HepG2 (cell line): ENCODE measurements around the gene ZFPL1. TPM values are rescaled to one million over a fixed set of nuclear protein-coding genes. Genes with fewer than 3 reads are reported as not detected.

Experiments used
- ARID2 ChIP-seq: sonication (generic); formaldehyde crosslinking; IDR thresholded peaks from 2 replicates; pipeline ENCODE4 v1.8.1; 2022; ENCODE audit warnings: mild to moderate bottlenecking, missing genetic modification reagents, borderline replicate concordance
- CCAR2 ChIP-seq: fragments of 200-400 bp; formaldehyde crosslinking; optimal IDR thresholded peaks from 2 replicates; pipeline ENCODE3; 2018; ENCODE audit warnings: low read depth, mild to moderate bottlenecking, low read length, moderate library complexity
- CREB1 ChIP-seq, 2 experiments: fragments of 450-650 bp in 1 of 2; IDR thresholded peaks; 2 replicates each; pipeline ENCODE4 v1.6.1; 2016 to 2017; ENCODE audit warnings: control low read depth in 1 of 2, mild to moderate bottlenecking in 1 of 2, missing compliant biosample characterization in 1 of 2, missing genetic modification characterization in 1 of 2
- CTCF ChIP-seq: sonication (generic); formaldehyde crosslinking; IDR thresholded peaks from 2 replicates; pipeline ENCODE4 v1.5.0; 2020; ENCODE audit warnings: mild to moderate bottlenecking, missing genetic modification reagents, moderate library complexity
- HNRNPL ChIP-seq: fragments of 200-400 bp; formaldehyde crosslinking; IDR thresholded peaks from 2 replicates; pipeline ENCODE4 v1.6.1; 2017; ENCODE audit warnings: mild to moderate bottlenecking, low read depth, low read length
- TBL1XR1 ChIP-seq: fragments of 150-350 bp; IDR thresholded peaks from 2 replicates; pipeline ENCODE4 v1.6.1; 2014; ENCODE audit warnings: borderline replicate concordance, low read length; ENCODE audit not compliant: partially characterized antibody
- THAP11 ChIP-seq: IDR thresholded peaks from 2 replicates; pipeline ENCODE4 v1.6.1; 2016; ENCODE audit warnings: missing biosample characterization, missing genetic modification reagents
- ZBTB8A ChIP-seq: sonication (generic); formaldehyde crosslinking; IDR thresholded peaks from 2 replicates; pipeline ENCODE4 v1.4.0; 2020; ENCODE audit warnings: mild to moderate bottlenecking, low read depth, missing genetic modification reagents, borderline replicate concordance
- ZFP37 ChIP-seq: sonication (generic); formaldehyde crosslinking; IDR thresholded peaks from 2 replicates; pipeline ENCODE4 v1.4.0; 2020; ENCODE audit warnings: missing genetic modification reagents, borderline replicate concordance
- ZHX1 ChIP-seq: sonication (generic); formaldehyde crosslinking; IDR thresholded peaks from 2 replicates; pipeline ENCODE4 v1.8.1; 2022; ENCODE audit warnings: low read depth, mild to moderate bottlenecking, missing genetic modification reagents
- ZNF12 ChIP-seq: sonication (generic); formaldehyde crosslinking; IDR thresholded peaks from 2 replicates; pipeline ENCODE4 v1.5.0; 2020; ENCODE audit warnings: missing genetic modification reagents
- ZNF274 ChIP-seq: sonication (generic); formaldehyde crosslinking; IDR thresholded peaks from 2 replicates; pipeline ENCODE4 v1.5.1; 2020; ENCODE audit warnings: mild to moderate bottlenecking, missing genetic modification reagents
- ZNF343 ChIP-seq: sonication (generic); formaldehyde crosslinking; IDR thresholded peaks from 2 replicates; pipeline ENCODE4 v1.4.0; 2020; ENCODE audit warnings: mild to moderate bottlenecking, missing genetic modification reagents
- ZNF496 ChIP-seq: sonication (generic); formaldehyde crosslinking; IDR thresholded peaks from 2 replicates; pipeline ENCODE4 v1.8.1; 2023; ENCODE audit warnings: mild to moderate bottlenecking, moderate library complexity, missing genetic modification reagents; ENCODE audit not compliant: insufficient replicate concordance
- ZNF768 ChIP-seq: sonication (generic); formaldehyde crosslinking; IDR thresholded peaks from 2 replicates; pipeline ENCODE4 v1.4.0; 2020; ENCODE audit warnings: missing genetic modification reagents
- polyA plus RNA-seq, 8 experiments: library from polyadenylated mRNA; depleted of rRNA in 3 of 8; stranded (reverse) in 7 of 8; unstranded in 1 of 8; fragments of >200 nt; fragmentation: Illumina TruSeq in 4 of 8; extraction: Trizol in 4 of 8; gene quantifications; 2 replicates each; pipeline versions ENCODE4 v1.2.1 to v1.2.3, GENCODE V29; 2011 to 2016; ENCODE audit warnings: low read depth in 4 of 8, missing spikeins in 1 of 8, mixed read lengths in 1 of 8; ENCODE audit not compliant: insufficient read depth in 1 of 8
- total RNA-seq, 5 experiments: library from RNA; depleted of rRNA; stranded (reverse); fragments of >200 nt; fragmentation: Illumina TruSeq; extraction: Trizol; gene quantifications; 2 replicates each; pipeline ENCODE4 v1.2.3, GENCODE V29; 2016; ENCODE audit warnings: low read depth in 1 of 5
- TF ChIP-seq, protein P1 (sequence below): IDR thresholded peaks from 2 replicates; pipeline ENCODE4 v1.6.1; 2016
- TF ChIP-seq, protein P2 (sequence below): sonication (generic); formaldehyde crosslinking; IDR thresholded peaks from 2 replicates; pipeline ENCODE4 v1.4.0; 2020; ENCODE audit warnings: missing genetic modification reagents
- TF ChIP-seq, protein P3 (sequence below): sonication (generic); formaldehyde crosslinking; IDR thresholded peaks from 2 replicates; pipeline ENCODE4 v1.4.0; 2020; ENCODE audit warnings: missing genetic modification reagents

Gene ZFPL1
- total and polyA plus RNA-seq, 2 of the 13 experiments (the other 11 are each of a cell fraction or from before 2014, with no cell fraction given) = 32.2 to 56.0 TPM

- TF ChIP-seq THAP11 (CRISPR knock-in tag) (peak; percentile 93), ARID2 (CRISPR knock-in tag) (no peak), CTCF (CRISPR knock-in tag) (peak; percentile 38), ZNF496 (no peak), ZNF768 (CRISPR knock-in tag) (peak; percentile 53; the same call in 1 of the 2 replicates), ZNF274 (CRISPR knock-in tag) (0 out of 2 replicates have a peak, but pooled peaks have one; percentile 21), ZHX1 (CRISPR knock-in tag) (peak; percentile 98), HNRNPL (0 out of 2 replicates have a peak, but pooled peaks have one; percentile 65), TBL1XR1 (peak; percentile 9), ZNF343 (CRISPR knock-in tag) (peak; percentile 80; the same call in 1 of the 2 replicates), CCAR2 (no peak), ZNF12 (CRISPR knock-in tag) (0 out of 2 replicates have a peak, but pooled peaks have one; percentile 23), ZFP37 (peak; percentile 8; the same call in 1 of the 2 replicates), CREB1 (IDR thresholded peaks at IDR 0.05) (peak; percentile 98), CREB1 (CRISPR knock-in tag; IDR thresholded peaks at IDR 0.05) (peak; percentile 98), ZBTB8A (CRISPR knock-in tag) (no peak)
- TF ChIP-seq, protein P1, sequence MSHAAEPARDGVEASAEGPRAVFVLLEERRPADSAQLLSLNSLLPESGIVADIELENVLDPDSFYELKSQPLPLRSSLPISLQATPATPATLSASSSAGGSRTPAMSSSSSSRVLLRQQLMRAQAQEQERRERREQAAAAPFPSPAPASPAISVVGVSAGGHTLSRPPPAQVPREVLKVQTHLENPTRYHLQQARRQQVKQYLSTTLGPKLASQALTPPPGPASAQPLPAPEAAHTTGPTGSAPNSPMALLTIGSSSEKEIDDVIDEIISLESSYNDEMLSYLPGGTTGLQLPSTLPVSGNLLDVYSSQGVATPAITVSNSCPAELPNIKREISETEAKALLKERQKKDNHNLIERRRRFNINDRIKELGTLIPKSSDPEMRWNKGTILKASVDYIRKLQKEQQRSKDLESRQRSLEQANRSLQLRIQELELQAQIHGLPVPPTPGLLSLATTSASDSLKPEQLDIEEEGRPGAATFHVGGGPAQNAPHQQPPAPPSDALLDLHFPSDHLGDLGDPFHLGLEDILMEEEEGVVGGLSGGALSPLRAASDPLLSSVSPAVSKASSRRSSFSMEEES (CRISPR knock-in tag) = peak; percentile 35; the same call in 1 of the 2 replicates
- TF ChIP-seq, protein P2, sequence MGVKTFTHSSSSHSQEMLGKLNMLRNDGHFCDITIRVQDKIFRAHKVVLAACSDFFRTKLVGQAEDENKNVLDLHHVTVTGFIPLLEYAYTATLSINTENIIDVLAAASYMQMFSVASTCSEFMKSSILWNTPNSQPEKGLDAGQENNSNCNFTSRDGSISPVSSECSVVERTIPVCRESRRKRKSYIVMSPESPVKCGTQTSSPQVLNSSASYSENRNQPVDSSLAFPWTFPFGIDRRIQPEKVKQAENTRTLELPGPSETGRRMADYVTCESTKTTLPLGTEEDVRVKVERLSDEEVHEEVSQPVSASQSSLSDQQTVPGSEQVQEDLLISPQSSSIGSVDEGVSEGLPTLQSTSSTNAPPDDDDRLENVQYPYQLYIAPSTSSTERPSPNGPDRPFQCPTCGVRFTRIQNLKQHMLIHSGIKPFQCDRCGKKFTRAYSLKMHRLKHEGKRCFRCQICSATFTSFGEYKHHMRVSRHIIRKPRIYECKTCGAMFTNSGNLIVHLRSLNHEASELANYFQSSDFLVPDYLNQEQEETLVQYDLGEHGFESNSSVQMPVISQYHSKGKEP = 0 out of 2 replicates have a peak, but pooled peaks have one; percentile 45
- TF ChIP-seq, protein P3, sequence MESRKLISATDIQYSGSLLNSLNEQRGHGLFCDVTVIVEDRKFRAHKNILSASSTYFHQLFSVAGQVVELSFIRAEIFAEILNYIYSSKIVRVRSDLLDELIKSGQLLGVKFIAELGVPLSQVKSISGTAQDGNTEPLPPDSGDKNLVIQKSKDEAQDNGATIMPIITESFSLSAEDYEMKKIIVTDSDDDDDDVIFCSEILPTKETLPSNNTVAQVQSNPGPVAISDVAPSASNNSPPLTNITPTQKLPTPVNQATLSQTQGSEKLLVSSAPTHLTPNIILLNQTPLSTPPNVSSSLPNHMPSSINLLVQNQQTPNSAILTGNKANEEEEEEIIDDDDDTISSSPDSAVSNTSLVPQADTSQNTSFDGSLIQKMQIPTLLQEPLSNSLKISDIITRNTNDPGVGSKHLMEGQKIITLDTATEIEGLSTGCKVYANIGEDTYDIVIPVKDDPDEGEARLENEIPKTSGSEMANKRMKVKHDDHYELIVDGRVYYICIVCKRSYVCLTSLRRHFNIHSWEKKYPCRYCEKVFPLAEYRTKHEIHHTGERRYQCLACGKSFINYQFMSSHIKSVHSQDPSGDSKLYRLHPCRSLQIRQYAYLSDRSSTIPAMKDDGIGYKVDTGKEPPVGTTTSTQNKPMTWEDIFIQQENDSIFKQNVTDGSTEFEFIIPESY (CRISPR knock-in tag) = no peak
These were observed 38.1 kb downstream of the ZFPL1 start, which contains the start of the genes FAU and MRPL49 (continued) for GRCh38 chr11:65121865-65122696.
